ENCODE results near the gene TTBK2. TPM values are rescaled to one million over a fixed set of nuclear protein-coding genes. Genes with fewer than 3 reads are reported as not detected.

The TTBK2 gene
- total RNA-seq, 2 experiments from 2014 or later, result 17.5 to 20.1 TPM

DNA sequence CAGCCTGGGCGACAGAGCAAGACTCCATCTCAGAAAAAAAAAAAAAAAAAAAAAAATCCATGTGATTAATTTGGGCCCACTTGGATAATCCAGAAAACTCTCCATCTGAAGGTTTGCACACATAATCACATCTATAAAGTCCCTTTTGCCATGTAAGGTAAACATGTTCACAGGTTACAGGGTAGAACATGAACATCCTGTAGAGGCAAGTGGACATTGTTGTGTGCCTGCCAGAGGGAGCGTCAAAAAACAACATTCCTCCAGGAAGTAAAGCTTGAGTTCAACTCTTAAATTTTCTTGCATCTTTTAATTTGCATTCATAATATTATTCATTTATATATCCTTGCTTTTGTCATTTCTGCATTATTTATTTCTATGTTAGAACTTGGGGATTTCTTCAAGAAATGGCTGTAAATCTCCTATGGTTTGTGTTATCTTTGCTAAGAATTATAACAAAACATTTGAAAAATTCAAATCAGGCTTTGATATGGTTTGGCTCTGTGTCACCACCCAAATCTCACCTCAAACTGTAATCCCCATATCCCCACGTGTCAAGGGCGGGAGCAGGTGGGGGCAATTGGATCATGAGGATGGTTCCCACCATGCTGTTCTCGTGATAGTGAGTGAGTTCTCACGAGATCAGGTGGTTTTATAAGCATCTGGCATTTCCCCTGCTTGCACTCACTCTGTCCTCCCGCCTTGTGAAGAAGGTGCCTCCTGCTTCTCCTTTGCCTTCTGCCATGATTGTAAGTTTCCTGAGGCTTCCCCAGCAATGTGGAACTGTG, 11.3 kb upstream of the TTBK2 start:
- no peaks in the 10 kb centered on the region for H3K27me3 Mint-ChIP-seq
- H3K4me1 Mint-ChIP-seq (ENCODE audit: low read depth), result no peaks in the 10 kb centered on the region
- Histone ChIP-seq H3K4me3 (ENCODE audit: low read length) (no peak overlapping the region), H3K27ac (ENCODE audit: low read depth in 1 of 2, low read length in 2 of 2) (no peak overlapping the region), H3K9me3 (ENCODE audit: control insufficient read depth in 1 of 2, insufficient read depth in 1 of 2, low read length in 2 of 2) (no peaks in the 10 kb centered on the region), H3K36me3 (ENCODE audit: insufficient read depth, low read length) (no peaks in the 10 kb centered on the region), H3K27me3 (ENCODE audit: control insufficient read depth in 1 of 2, insufficient read depth in 2 of 2, low read length in 2 of 2) (no peaks in the 10 kb centered on the region), H3K4me1 (ENCODE audit: insufficient read depth, low read length) (no peaks in the 10 kb centered on the region)
- H3K4me3 Mint-ChIP-seq, result no peak overlapping the region
- intact Hi-C loops (cut with DNase I, micrococcal nuclease), result no loop called here
- TF ChIP-seq, protein P1, sequence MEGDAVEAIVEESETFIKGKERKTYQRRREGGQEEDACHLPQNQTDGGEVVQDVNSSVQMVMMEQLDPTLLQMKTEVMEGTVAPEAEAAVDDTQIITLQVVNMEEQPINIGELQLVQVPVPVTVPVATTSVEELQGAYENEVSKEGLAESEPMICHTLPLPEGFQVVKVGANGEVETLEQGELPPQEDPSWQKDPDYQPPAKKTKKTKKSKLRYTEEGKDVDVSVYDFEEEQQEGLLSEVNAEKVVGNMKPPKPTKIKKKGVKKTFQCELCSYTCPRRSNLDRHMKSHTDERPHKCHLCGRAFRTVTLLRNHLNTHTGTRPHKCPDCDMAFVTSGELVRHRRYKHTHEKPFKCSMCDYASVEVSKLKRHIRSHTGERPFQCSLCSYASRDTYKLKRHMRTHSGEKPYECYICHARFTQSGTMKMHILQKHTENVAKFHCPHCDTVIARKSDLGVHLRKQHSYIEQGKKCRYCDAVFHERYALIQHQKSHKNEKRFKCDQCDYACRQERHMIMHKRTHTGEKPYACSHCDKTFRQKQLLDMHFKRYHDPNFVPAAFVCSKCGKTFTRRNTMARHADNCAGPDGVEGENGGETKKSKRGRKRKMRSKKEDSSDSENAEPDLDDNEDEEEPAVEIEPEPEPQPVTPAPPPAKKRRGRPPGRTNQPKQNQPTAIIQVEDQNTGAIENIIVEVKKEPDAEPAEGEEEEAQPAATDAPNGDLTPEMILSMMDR (IDR thresholded peaks at IDR 0.05), result no peak
- DNase-seq (no peak), ATAC-seq (ENCODE audit: poor library complexity) (no peak)
- no peaks in the 10 kb centered on the region for H3K36me3 Mint-ChIP-seq (ENCODE audit: low read depth)
- ChIA-PET CTCF (no interaction called here), POLR2A (no interaction called here)
- H3K9me3 Mint-ChIP-seq, result no peaks in the 10 kb centered on the region
- H3K27ac Mint-ChIP-seq, result no peak overlapping the region

DNA sequence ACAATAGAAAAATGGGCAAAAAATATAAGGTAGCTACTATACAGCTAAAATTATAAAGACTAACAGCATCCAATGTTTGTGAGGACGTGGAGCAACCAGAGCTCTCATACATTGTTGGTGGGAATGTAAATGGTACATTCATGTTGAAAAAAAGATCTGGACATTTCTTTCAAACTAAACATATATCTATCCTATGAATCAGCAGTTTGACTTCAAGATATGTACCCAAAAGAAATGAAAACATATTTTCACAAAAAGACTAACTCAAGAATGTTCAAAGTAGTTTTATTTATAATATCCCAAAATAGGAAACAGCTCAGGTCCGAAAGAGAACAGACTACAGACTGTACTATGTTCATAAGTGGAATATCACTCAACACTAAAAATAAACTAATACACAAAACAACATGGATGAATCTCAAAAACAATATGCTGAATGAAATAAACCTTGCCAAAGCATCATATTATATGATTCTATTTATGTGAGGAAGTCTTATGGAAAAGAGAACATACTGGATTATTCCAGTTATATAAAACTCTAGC, 8.8 kb upstream of the TTBK2 start:
- H3K9me3 Mint-ChIP-seq, result no peaks in the 10 kb centered on the region
- TF ChIP-seq, protein P1 (IDR thresholded peaks at IDR 0.05), result no peak
- no peak overlapping the region for H3K27ac ChIP-seq (ENCODE audit: low read depth in 1 of 2, low read length in 2 of 2)
- DNase-seq, result no peak
- no peak overlapping the region for H3K4me3 ChIP-seq (ENCODE audit: low read length)
- no peak for ATAC-seq (ENCODE audit: poor library complexity)
- H3K9me3 ChIP-seq (ENCODE audit: control insufficient read depth in 1 of 2, insufficient read depth in 1 of 2, low read length in 2 of 2), result no peaks in the 10 kb centered on the region
- intact Hi-C loops (cut with DNase I, micrococcal nuclease), result loop anchor here (5.0 to 10.0 kb wide), 4 partner anchors 132 to 895 kb away; partner anchors contain the start of genes CCNDBP1 (in 1 of the 2), CDAN1 (in 1 of the 2), MFAP1 (in 1 of the 2) and WDR76 (in 1 of the 2)
- no peaks in the 10 kb centered on the region for H3K27me3 ChIP-seq (ENCODE audit: control insufficient read depth in 1 of 2, insufficient read depth in 2 of 2, low read length in 2 of 2)
- no peaks in the 10 kb centered on the region for H3K4me1 ChIP-seq (ENCODE audit: insufficient read depth, low read length)
- no peaks in the 10 kb centered on the region for H3K36me3 ChIP-seq (ENCODE audit: insufficient read depth, low read length)
- ChIA-PET CTCF (no interaction called here), POLR2A (no interaction called here)
- H3K4me3 Mint-ChIP-seq, result no peak overlapping the region
- no peaks in the 10 kb centered on the region for H3K4me1 Mint-ChIP-seq (ENCODE audit: low read depth)
- H3K27me3 Mint-ChIP-seq, result no peaks in the 10 kb centered on the region
- H3K36me3 Mint-ChIP-seq (ENCODE audit: low read depth), result no peaks in the 10 kb centered on the region
- no peak overlapping the region for H3K27ac Mint-ChIP-seq

DNA sequence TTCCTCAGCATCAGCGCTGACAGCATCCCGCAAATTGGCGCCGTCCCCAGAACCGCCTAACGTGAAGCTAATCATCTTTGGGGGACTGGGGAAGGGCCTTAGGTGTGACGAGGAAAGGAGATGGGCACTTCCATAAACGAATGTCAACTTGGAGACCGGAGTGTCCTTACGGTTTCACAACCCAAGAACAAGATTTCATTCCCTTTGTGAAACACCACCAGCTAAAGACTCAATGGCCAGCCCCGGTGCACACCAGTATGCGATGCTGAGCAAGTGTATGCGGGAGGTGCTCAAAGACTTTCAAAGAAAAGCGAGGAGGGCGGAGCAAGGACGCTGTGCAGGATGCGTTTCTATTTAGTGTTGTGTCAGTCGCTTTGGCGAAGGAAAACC, 759 bp upstream of the TTBK2 start:
- Histone ChIP-seq H3K9me3 (ENCODE audit: control insufficient read depth in 1 of 2, insufficient read depth in 1 of 2, low read length in 2 of 2) (no peaks in the 10 kb centered on the region), H3K27ac (ENCODE audit: low read depth in 1 of 2, low read length in 2 of 2) (peak overlapping the region; percentile 37 to 47), H3K36me3 (ENCODE audit: insufficient read depth, low read length) (no peaks in the 10 kb centered on the region), H3K4me3 (ENCODE audit: low read length) (peak overlapping the region; percentile 75), H3K4me1 (ENCODE audit: insufficient read depth, low read length) (peaks cover 15% of the 10 kb centered on the region), H3K27me3 (ENCODE audit: control insufficient read depth in 1 of 2, insufficient read depth in 2 of 2, low read length in 2 of 2) (no peaks in the 10 kb centered on the region)
- peaks cover 13% of the 10 kb centered on the region for H3K36me3 Mint-ChIP-seq (ENCODE audit: low read depth)
- no peaks in the 10 kb centered on the region for H3K27me3 Mint-ChIP-seq
- peak; percentile 16 for ATAC-seq (ENCODE audit: poor library complexity)
- H3K4me1 Mint-ChIP-seq (ENCODE audit: low read depth), result peaks cover 34% of the 10 kb centered on the region
- H3K27ac Mint-ChIP-seq, result peak overlapping the region; percentile 89
- TF ChIP-seq, protein P1 (IDR thresholded peaks at IDR 0.05), result no peak
- DNase-seq, result peak; percentile 17 to 65 (median 38)
- CTCF ChIA-PET, result no interaction called here
- intact Hi-C loops (cut with DNase I, micrococcal nuclease), result loop anchor here (2.0 to 10.0 kb wide), 4 partner anchors 185 to 903 kb away; partner anchors contain the start of genes CDAN1 (in 2 of the 2), CCNDBP1 (in 1 of the 2), MFAP1 (in 1 of the 2) and WDR76 (in 1 of the 2)
- H3K4me3 Mint-ChIP-seq, result peak overlapping the region; percentile 97
- POLR2A ChIA-PET, result interaction anchor here (0.7 kb wide), 1 partner anchor 50 kb away, joined by 4 read pairs; no protein-coding TSS in a partner anchor
- no peaks in the 10 kb centered on the region for H3K9me3 Mint-ChIP-seq

All from CD4-positive, alpha-beta T cell (primary cell).